GM18870 (cell line): ENCODE results near the gene PTPRN2.
"Not testable (repeated sequence)": the region's sequence is repeated elsewhere in the genome, so short reads cannot be mapped to it uniquely, and the experiment has no call there.

Source experiments
- ATAC-seq: cut with Tn5 transposase; IDR thresholded peaks from one replicate; pipeline ENCODE4 v1.9.1; 2021; ENCODE audit warnings: moderate library complexity; ENCODE audit not compliant: unreplicated experiment

PTPRN2 gene

DNA sequence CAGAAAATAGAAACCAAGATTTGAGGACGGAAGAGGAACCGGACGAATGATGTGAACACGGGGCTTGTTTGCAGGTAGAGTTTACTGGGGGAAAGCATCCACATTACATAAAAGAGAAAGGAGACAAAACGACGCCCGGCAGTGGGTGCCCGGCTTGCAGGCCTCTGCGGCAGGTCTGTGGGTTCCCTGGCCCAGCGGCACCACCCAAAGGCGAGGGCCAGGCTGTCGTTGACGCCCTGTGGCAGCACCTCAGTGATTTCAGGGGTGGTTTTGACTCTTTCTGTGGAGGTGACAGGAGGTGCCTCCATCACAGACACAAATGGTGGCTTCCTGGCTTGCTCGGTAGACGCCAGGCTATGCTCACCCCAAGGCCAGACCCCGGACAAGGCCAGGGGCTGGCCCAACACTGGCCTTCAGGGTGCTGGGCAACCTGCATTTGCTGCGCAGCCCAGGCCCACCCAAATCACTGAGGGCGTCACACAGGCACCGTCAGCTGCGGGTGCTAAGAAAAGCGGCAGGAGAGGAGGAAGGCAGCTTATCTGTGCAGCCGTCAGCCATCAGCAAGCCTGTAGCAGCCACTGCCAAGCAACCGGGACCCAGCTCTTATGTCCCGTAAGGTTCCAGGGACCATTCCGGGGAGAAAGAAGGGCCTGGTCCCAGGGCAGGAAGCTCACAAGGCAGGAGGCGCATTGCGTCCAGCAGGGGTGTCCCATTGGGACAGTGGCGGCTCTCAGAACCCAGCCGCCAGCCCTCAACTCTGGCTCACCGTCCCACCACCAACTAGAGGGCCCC is 230.3 kb downstream of the PTPRN2 start:
- ATAC-seq = no peak

- ATAC-seq = no peak
Measured at GRCh38 chr7:158356454-158356853, 231.2 kb downstream of the PTPRN2 start.

- ATAC-seq = no peak
Measured at GRCh38 chr7:158355456-158356065, 232.1 kb downstream of the PTPRN2 start.

DNA sequence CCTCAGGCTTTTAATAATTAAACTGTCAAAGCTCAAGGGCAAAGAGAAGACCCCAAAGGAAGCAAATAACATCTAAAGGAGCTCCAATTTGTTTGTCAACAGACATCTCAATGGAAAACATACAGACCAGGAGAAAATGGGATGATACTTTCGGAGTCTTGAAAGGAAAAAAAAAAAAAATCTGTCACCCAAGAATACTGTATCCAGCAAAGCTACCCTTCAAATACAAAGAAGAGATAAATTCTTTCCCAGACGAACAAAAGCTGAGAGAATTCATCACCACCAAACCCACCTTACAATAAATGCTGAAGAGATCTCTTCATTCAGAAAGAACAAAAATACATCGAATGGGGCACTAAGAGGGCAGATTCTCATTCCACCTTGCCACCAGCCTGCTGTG is 232.8 kb downstream of the PTPRN2 start:
- ATAC-seq = no peak

DNA sequence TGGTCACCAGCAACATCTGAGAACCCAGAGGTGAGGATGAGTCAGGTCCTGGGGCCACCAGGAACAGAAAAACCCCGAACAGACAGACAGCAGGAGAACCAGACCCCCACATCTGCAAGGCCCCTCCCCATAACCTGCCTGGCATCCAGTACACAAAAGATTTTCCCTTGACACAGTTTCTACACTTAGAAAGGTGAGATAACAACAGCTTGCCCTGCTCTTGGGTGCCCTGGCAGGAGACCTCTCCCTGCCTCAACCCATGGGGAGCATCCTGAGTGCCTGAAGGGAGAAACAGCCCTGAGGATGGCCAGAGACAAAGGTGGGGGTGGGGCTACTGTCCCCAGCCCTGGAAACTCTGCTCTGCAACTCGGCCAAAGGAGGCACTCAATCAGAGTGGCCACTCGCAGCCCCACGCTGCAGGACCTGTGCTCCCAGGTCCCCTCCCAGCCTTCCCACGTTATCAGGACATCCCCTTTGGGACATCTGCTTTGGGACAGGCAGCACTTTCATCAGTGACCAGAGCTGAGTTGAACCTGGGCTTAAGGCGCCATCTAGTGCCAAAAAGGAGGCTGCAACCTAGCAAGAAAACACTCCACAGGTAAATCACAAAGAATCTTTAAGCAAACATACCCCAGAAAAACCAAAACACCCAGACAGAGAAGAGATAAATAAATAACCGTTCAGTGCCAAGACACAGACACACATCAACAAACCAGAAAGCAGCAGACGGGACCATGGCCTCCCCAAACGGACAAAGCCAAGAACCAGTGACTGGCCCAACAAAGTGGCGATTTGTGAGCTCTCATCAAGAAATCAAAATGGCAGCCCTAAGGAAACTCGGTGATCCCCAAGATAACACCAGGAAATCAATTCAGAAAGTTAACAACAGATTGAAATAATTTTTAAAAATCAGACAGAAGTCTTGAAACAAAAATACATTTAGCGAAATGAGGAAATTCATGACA is 233.7 kb downstream of the PTPRN2 start:
- ATAC-seq = no peak

DNA sequence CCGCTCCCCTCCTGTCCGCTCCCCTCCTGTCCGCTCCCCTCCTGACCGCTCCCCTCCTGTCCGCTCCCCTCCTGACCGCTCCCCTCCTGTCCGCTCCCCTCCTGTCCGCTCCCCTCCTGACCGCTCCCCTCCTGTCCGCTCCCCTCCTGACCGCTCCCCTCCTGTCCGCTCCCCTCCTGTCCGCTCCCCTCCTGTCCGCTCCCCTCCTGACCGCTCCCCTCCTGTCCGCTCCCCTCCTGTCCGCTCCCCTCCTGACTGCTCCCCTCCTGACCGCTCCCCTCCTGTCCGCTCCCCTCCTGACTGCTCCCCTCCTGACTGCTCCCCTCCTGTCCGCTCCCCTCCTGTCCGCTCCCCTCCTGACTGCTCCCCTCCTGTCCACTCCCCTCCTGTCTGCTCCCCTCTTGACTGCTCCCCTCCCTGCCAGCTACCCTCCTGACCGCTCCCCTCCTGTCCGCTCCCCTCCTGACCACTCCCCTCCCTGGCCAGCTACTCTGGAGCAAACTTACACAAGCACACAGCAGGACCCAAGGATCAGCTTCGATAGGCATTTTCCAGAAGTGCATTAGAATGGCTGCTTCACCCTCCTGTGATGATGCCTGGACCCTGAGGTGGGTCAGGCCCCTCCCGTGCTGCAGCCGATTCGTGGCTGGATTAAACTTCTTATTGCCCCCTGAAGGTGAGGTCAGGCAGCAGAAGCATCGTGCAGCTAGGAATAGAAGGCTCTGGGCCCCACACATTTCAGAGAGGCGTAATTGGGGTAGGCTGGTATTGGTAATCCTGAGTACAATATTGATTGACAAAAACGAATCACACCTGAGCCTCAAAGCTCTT is 235.5 kb downstream of the PTPRN2 start:
- not testable (repeated sequence) for ATAC-seq

DNA sequence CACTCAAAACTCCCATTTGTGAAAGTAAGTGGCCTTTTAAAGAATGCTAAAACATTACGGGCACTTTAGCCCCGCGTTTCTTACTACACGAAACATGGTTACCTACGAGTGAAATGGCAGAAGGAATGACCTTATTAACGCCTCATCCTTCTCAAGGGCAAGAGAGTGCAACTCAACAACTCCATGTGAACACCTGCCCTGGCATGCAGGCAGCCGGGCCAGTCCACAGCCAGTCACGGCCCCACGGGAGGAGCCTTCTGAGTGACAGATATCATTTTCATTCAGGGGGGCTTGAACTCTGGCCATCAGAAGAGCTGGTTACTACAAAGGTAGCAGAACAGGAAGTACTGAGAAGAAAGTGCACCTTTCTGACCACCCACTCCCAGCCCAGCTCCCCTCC is 236.1 kb downstream of the PTPRN2 start:
- ATAC-seq = no peak

DNA sequence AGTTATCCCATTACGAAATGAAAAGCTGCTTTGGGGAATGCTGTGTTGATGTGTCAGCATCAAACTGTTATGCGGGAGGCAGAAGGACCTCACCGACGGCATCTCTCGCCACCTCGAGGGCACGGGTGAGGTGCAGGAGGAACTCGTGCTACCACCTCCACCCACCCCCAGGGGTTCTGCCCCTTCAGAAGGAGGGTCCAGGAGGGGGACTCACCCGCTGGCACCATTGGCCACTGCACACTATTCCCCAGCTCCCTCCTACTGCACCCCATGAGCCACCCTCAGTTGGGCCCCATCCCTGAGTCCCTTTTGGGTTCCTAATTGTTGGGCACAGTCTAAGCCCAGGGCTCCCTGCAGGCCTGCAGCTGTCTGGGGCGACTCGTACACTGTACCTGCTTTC is 236.6 kb downstream of the PTPRN2 start:
- ATAC-seq = no peak

DNA sequence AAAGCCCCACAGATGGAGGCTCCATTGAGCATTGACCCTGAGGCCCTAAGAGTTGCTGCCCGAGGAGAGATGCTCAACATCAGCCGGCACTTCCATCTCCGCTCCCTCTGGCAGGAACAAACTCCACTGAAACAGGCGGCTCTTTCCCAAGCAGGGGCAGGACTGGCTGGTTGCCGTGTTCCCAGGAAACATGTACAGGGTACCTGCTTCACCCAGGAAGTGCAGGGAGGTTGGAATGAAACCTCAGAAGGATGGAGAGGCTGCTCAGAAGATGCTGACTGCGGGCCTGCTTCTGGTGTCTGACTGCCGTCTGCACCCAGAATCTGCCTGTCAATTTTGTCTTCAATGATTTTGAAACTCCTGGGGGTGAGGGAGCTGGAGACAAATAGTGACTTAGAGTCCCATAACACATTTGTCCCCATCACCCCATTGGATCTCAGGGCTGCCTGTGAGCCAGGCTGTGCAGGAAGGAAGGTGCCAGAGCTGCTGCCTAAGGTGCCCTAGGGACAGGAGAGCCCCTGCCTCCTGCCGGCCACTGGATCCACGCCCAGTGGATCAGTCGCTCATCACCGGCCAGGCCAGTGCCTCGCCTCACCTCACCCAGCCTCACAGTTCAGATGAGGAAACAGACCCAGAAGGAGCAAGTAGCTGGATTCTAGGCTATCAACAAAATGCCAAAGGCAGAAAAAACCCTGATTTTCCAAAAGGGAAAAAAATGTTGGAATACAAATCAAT is 237.3 kb downstream of the PTPRN2 start:
- no peak for ATAC-seq

DNA sequence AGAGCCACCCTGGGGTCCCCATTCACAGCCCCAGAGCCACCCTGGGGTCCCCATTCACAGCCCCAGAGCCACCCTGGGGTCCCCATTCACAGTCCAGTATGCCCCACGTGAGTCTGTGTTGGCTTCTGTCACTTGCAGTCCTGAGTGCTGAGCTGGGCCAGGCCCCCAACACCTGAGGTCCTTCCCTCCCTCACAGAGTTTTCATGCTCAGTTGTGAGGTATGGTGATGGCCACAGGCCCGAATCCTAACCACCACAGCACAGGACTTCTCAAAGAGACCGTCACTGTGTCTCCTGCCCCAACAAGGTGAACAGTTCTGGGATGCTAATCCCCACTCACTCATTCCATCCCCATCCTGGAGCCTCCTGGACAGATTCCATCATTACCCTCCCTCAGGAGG is 239.2 kb downstream of the PTPRN2 start:
- ATAC-seq = no peak

GRCh38 chr7:158348039-158348438 is 239.6 kb downstream of the PTPRN2 start:
- ATAC-seq = not testable (repeated sequence)

DNA sequence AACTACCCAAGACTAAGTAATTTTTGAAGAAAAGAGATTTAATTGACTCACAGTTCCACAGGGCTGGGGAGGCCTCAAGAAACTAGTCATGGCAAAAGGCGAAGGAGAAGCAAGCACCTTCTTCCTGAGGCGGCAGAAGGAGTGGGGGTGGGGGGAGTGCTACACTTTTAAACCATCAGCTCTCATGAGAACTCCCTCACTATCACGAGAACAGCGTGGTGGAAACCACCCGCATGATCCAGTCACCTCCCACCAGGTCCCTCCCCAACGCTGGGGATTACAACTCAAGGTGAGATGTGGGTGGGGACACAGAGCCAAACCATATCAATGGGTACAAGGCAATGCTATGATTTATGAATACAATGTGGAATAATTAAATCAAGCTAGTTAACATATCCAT is 241.9 kb downstream of the PTPRN2 start:
- no peak for ATAC-seq

GRCh38 chr7:158344706-158345300 is 242.8 kb downstream of the PTPRN2 start:
- ATAC-seq = no peak

- no peak for ATAC-seq
Measured at GRCh38 chr7:158343936-158344455, 243.6 kb downstream of the PTPRN2 start.

- ATAC-seq = no peak
Measured at GRCh38 chr7:158343526-158343925, 244.1 kb downstream of the PTPRN2 start.

GRCh38 chr7:158341097-158341496 is 246.5 kb downstream of the PTPRN2 start:
- not testable (repeated sequence) for ATAC-seq

DNA sequence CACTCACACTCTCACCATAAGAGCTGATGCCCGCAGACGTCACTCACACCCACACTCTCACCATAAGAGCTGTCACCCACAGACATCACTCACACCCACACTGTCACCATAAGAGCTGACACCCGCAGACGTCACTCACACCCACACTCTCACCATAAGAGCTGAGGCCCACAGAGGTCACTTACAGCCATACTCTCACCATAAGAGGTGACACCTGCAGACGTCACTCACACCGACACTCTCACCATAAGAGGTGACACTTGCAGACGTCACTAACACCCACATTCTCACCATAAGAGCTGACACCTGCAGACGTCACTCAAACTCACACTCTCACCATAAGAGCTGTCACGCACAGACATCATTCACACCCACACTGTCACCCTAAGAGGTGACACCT is 250.7 kb downstream of the PTPRN2 start:
- not testable (repeated sequence) for ATAC-seq

DNA sequence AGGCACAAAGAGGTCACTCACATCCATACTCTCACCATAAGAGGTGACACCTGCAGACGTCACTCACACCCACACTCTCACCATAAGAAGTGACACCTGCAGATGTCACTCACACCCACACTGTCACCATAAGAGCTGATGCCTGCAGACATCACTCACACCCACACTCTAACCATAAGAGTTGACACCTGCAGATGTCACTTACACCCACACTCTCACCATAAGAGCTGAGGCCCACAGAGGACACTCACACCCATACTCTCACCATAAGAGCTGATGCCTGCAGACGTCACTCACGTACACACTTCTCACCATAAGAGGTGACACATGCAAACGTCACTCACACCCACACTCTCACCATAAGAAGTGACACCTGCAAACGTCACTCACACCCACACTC is 255.1 kb downstream of the PTPRN2 start:
- ATAC-seq = not testable (repeated sequence)

GRCh38 chr7:158331826-158332450 is 255.7 kb downstream of the PTPRN2 start:
- ATAC-seq = not testable (repeated sequence)
